ENCODE data around the gene UTP18.

UTP18 gene

GRCh38 chr17:51245535-51245934 is 14.8 kb upstream of the UTP18 start:
- DNase-seq (ENCODE audit: low read depth) = no peak
- TF ChIP-seq CTCF (IDR thresholded peaks at IDR 0.05; ENCODE audit: insufficient read depth, low read depth, low read length, missing control alignments) = no peak
- H3K4me3 ChIP-seq (ENCODE audit: low read length) = no peak overlapping the region

- no peak for TF ChIP-seq CTCF (IDR thresholded peaks at IDR 0.05; ENCODE audit: insufficient read depth, low read depth, low read length, missing control alignments)
- no peak for DNase-seq (ENCODE audit: low read depth)
- H3K4me3 ChIP-seq (ENCODE audit: low read length) = no peak overlapping the region
Observed at GRCh38 chr17:51250314-51250840, 10.0 kb upstream of the UTP18 start.

- DNase-seq (ENCODE audit: low read depth) = no peak
- H3K4me3 ChIP-seq (ENCODE audit: low read length) = no peak overlapping the region
- no peak for TF ChIP-seq CTCF (IDR thresholded peaks at IDR 0.05; ENCODE audit: insufficient read depth, low read depth, low read length, missing control alignments)
Observed at GRCh38 chr17:51251010-51251409, 9.3 kb upstream of the UTP18 start.

- TF ChIP-seq CTCF (IDR thresholded peaks at IDR 0.05; ENCODE audit: insufficient read depth, low read depth, low read length, missing control alignments) = no peak
- DNase-seq (ENCODE audit: low read depth) = no peak
- H3K4me3 ChIP-seq (ENCODE audit: low read length) = no peak overlapping the region
Observed at GRCh38 chr17:51255673-51256072, 4.7 kb upstream of the UTP18 start.

GRCh38 chr17:51256101-51256500 is 4.2 kb upstream of the UTP18 start:
- DNase-seq (ENCODE audit: low read depth) = no peak
- no peak overlapping the region for H3K4me3 ChIP-seq (ENCODE audit: low read length)
- TF ChIP-seq CTCF (IDR thresholded peaks at IDR 0.05; ENCODE audit: insufficient read depth, low read depth, low read length, missing control alignments) = no peak

- peak overlapping the region; percentile 25 for H3K4me3 ChIP-seq (ENCODE audit: low read length)
- TF ChIP-seq CTCF (IDR thresholded peaks at IDR 0.05; ENCODE audit: insufficient read depth, low read depth, low read length, missing control alignments) = no peak
- DNase-seq (ENCODE audit: low read depth) = peak; percentile 47
Observed at GRCh38 chr17:51257150-51258081, 2.9 kb upstream of the UTP18 start.

Data from epithelial cell of esophagus (primary cell).